HEK293 (cell line): Measurements from ENCODE around the gene TRAPPC2L.
A peak's percentile ranks its signal among the peaks of the same experiment; 100 is the strongest.

ENCODE experiments used
- CTCF ChIA-PET: fragments of 350-600 bp; formaldehyde crosslinking; extraction: SDS; loops from one replicate; lab custom pipeline; 2021; ENCODE audit warnings: antibody characterized with exemption; lab: Yijun Ruan, JAX
- POLR2A ChIA-PET: fragments of 300-600 bp; formaldehyde crosslinking; extraction: SDS; loops from one replicate; lab custom pipeline; 2020; ENCODE audit warnings: antibody characterized with exemption, inconsistent platforms; lab: Yijun Ruan, JAX
- H3K27ac ChIP-seq: fragments of 200-500 bp; sonication (Bioruptor generic); 2 replicates; pipeline ENCODE4 v1.5.1; 2014; ENCODE audit warnings: low read depth, low read length, control low read depth, inconsistent platforms; ENCODE audit errors: extremely low read depth
- H3K36me3 ChIP-seq, 2 experiments: fragments of 200-500 bp in 1 of 2; sonication (Bioruptor generic) in 1 of 2; 1 replicate in 1 of 2; 2 replicates in 1 of 2; pipeline ENCODE4 v1.5.1; 2014 to 2017; ENCODE audit warnings: inconsistent platforms in 2 of 2, low read length in 2 of 2; ENCODE audit not compliant: control insufficient read depth in 2 of 2, insufficient read depth in 1 of 2
- H3K4me1 ChIP-seq: fragments of 200-500 bp; sonication (Bioruptor generic); 2 replicates; pipeline ENCODE4 v1.5.1; 2014; ENCODE audit warnings: mild to moderate bottlenecking, low read length, inconsistent platforms; ENCODE audit not compliant: control insufficient read depth, insufficient read depth
- H3K4me3 ChIP-seq: 2 replicates; pipeline ENCODE4 v1.5.1; 2011; ENCODE audit warnings: low read depth, mild to moderate bottlenecking, control low read depth, low read length, moderate library complexity
- H3K9me3 ChIP-seq: fragments of 200-500 bp; sonication (Bioruptor generic); 2 replicates; pipeline ENCODE4 v1.5.1; 2014; ENCODE audit warnings: low read depth, low read length, inconsistent platforms; ENCODE audit not compliant: control insufficient read depth, insufficient read depth
- AEBP2 ChIP-seq: fragments of 450-650 bp; formaldehyde crosslinking; IDR thresholded peaks from 2 replicates; pipeline ENCODE4 v1.5.1; 2016; ENCODE audit warnings: missing biosample characterization, missing genetic modification characterization, borderline replicate concordance
- HOXA7 ChIP-seq: sonication (generic); formaldehyde crosslinking; IDR thresholded peaks from 2 replicates; pipeline ENCODE4 v1.8.1; 2022; ENCODE audit warnings: missing genetic modification reagents, borderline replicate concordance
- HOXD13 ChIP-seq: sonication (generic); formaldehyde crosslinking; IDR thresholded peaks from 2 replicates; pipeline ENCODE4 v1.8.0; 2022; ENCODE audit warnings: missing genetic modification reagents, borderline replicate concordance
- KLF16 ChIP-seq: fragments of 450-650 bp; formaldehyde crosslinking; IDR thresholded peaks from 2 replicates; pipeline ENCODE4 v1.5.1; 2017; ENCODE audit warnings: missing biosample characterization, missing genetic modification characterization
- MYNN ChIP-seq: fragments of 450-650 bp; formaldehyde crosslinking; IDR thresholded peaks from 2 replicates; pipeline ENCODE4 v1.5.1; 2016; ENCODE audit warnings: missing biosample characterization, missing genetic modification characterization, borderline replicate concordance
- ZFP69B ChIP-seq: fragments of 450-650 bp; formaldehyde crosslinking; IDR thresholded peaks from 2 replicates; pipeline ENCODE4 v1.5.1; 2016; ENCODE audit warnings: missing biosample characterization, missing genetic modification characterization
- ZNF138 ChIP-seq: fragments of 450-650 bp; formaldehyde crosslinking; IDR thresholded peaks from 2 replicates; pipeline ENCODE4 v1.5.1; 2016; ENCODE audit warnings: missing biosample characterization, missing genetic modification characterization, borderline replicate concordance
- ZNF23 ChIP-seq: fragments of 450-650 bp; formaldehyde crosslinking; IDR thresholded peaks from 2 replicates; pipeline ENCODE4 v1.5.1; 2016; ENCODE audit warnings: missing biosample characterization, missing genetic modification characterization, borderline replicate concordance
- ZNF292 ChIP-seq: fragments of 450-650 bp; formaldehyde crosslinking; IDR thresholded peaks from 2 replicates; pipeline ENCODE4 v1.5.1; 2016; ENCODE audit warnings: low read depth, missing biosample characterization, missing genetic modification characterization, borderline replicate concordance
- ZNF423 ChIP-seq: fragments of 450-650 bp; formaldehyde crosslinking; IDR thresholded peaks from 2 replicates; pipeline ENCODE4 v1.5.1; 2016; ENCODE audit warnings: missing biosample characterization, missing genetic modification characterization
- ZNF555 ChIP-seq: fragments of 450-650 bp; formaldehyde crosslinking; conservative IDR thresholded peaks from 2 replicates; pipeline ENCODE4 v1.5.1; 2017; ENCODE audit warnings: missing biosample characterization, mild to moderate bottlenecking, missing genetic modification characterization, inconsistent platforms
- ZNF600 ChIP-seq: fragments of 450-650 bp; formaldehyde crosslinking; IDR thresholded peaks from 2 replicates; pipeline ENCODE4 v1.5.1; 2016; ENCODE audit warnings: missing biosample characterization, missing genetic modification characterization
- ZNF623 ChIP-seq: fragments of 450-650 bp; formaldehyde crosslinking; IDR thresholded peaks from 2 replicates; pipeline ENCODE4 v1.5.1; 2016; ENCODE audit warnings: missing biosample characterization, missing genetic modification characterization
- ZNF629 ChIP-seq: fragments of 450-650 bp; formaldehyde crosslinking; IDR thresholded peaks from 2 replicates; pipeline ENCODE4 v1.5.1; 2017; ENCODE audit warnings: missing biosample characterization, missing genetic modification characterization
- ZNF747 ChIP-seq: fragments of 450-650 bp; formaldehyde crosslinking; IDR thresholded peaks from 2 replicates; pipeline ENCODE4 v1.5.1; 2016; ENCODE audit warnings: missing biosample characterization, missing genetic modification characterization
- TF ChIP-seq, protein P1 (sequence below): fragments of 450-650 bp; formaldehyde crosslinking; IDR thresholded peaks from 2 replicates; pipeline ENCODE4 v1.5.1; 2017; ENCODE audit warnings: missing biosample characterization, missing genetic modification characterization
- TF ChIP-seq, protein P2 (sequence below): fragments of 450-650 bp; formaldehyde crosslinking; IDR thresholded peaks from 2 replicates; pipeline ENCODE4 v1.5.1; 2016; ENCODE audit warnings: missing biosample characterization, missing genetic modification characterization
- TF ChIP-seq, protein P3 (sequence below): fragments of 450-650 bp; formaldehyde crosslinking; IDR thresholded peaks from 2 replicates; pipeline ENCODE4 v1.5.1; 2016; ENCODE audit warnings: missing biosample characterization, missing genetic modification characterization

The TRAPPC2L gene

DNA sequence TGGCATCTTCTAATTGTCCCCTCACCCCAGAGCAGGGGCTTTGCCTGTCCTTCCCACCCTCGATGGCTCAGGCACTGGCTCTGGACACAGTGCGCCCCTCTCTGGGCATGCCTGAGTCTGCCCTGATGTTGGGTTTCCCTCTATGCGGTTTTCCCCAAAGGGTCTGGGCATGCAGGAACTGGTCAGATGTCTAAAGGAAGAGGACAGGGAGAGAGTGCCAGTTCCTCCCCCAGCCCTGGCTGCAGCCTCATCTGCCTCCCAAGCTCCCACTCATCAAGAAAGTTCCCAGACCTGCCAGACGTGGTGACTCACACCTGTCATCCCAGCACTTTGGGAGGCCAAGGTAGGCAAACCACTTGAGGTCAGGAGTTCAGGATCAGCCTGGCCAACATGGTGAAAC is 50.8 kb downstream of the TRAPPC2L start (continued):
- TF ChIP-seq, protein P1, sequence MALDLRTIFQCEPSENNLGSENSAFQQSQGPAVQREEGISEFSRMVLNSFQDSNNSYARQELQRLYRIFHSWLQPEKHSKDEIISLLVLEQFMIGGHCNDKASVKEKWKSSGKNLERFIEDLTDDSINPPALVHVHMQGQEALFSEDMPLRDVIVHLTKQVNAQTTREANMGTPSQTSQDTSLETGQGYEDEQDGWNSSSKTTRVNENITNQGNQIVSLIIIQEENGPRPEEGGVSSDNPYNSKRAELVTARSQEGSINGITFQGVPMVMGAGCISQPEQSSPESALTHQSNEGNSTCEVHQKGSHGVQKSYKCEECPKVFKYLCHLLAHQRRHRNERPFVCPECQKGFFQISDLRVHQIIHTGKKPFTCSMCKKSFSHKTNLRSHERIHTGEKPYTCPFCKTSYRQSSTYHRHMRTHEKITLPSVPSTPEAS (tag by site-specific recombination): no peak

GRCh38 chr16:88908307-88908706 is 51.4 kb downstream of the TRAPPC2L start:
- CTCF ChIA-PET: interaction anchor here (0.7 kb wide), 1 partner anchor 18 kb away, joined by 3 read pairs; no protein-coding TSS in a partner anchor
- H3K27ac ChIP-seq: no peak overlapping the region
- TF ChIP-seq ZFP69B (tag by site-specific recombination): no peak
- TF ChIP-seq, protein P2, sequence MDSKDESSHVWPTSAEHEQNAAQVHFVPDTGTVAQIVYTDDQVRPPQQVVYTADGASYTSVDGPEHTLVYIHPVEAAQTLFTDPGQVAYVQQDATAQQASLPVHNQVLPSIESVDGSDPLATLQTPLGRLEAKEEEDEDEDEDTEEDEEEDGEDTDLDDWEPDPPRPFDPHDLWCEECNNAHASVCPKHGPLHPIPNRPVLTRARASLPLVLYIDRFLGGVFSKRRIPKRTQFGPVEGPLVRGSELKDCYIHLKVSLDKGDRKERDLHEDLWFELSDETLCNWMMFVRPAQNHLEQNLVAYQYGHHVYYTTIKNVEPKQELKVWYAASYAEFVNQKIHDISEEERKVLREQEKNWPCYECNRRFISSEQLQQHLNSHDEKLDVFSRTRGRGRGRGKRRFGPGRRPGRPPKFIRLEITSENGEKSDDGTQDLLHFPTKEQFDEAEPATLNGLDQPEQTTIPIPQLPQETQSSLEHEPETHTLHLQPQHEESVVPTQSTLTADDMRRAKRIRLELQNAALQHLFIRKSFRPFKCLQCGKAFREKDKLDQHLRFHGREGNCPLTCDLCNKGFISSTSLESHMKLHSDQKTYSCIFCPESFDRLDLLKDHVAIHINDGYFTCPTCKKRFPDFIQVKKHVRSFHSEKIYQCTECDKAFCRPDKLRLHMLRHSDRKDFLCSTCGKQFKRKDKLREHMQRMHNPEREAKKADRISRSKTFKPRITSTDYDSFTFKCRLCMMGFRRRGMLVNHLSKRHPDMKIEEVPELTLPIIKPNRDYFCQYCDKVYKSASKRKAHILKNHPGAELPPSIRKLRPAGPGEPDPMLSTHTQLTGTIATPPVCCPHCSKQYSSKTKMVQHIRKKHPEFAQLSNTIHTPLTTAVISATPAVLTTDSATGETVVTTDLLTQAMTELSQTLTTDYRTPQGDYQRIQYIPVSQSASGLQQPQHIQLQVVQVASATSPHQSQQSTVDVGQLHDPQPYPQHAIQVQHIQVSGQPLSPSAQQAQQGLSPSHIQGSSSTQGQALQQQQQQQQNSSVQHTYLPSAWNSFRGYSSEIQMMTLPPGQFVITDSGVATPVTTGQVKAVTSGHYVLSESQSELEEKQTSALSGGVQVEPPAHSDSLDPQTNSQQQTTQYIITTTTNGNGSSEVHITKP (tag by site-specific recombination): no peak
- no peak for TF ChIP-seq ZNF292 (tag by site-specific recombination)
- TF ChIP-seq ZNF138 (tag by site-specific recombination): no peak
- TF ChIP-seq ZNF747 (tag by site-specific recombination): no peak
- TF ChIP-seq AEBP2: no peak
- TF ChIP-seq, protein P3, sequence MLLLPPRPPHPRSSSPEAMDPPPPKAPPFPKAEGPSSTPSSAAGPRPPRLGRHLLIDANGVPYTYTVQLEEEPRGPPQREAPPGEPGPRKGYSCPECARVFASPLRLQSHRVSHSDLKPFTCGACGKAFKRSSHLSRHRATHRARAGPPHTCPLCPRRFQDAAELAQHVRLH (tag by site-specific recombination): no peak
- no peak for TF ChIP-seq ZNF600 (tag by site-specific recombination)
- TF ChIP-seq MYNN (tag by site-specific recombination): no peak
- TF ChIP-seq ZNF555: no peak
- TF ChIP-seq ZNF423 (tag by site-specific recombination): no peak
- TF ChIP-seq ZNF629 (tag by site-specific recombination): no peak
- TF ChIP-seq HOXD13 (CRISPR knock-in tag): no peak
- no peak for TF ChIP-seq HOXA7
- TF ChIP-seq ZNF23 (tag by site-specific recombination): no peak
- POLR2A ChIA-PET: no interaction called here
- H3K4me3 ChIP-seq: no peak overlapping the region
- H3K36me3 ChIP-seq: no peaks in the 10 kb centered on the region
- H3K9me3 ChIP-seq: no peaks in the 10 kb centered on the region
- H3K4me1 ChIP-seq: no peaks in the 10 kb centered on the region

- H3K4me3 ChIP-seq: no peak overlapping the region
- ChIA-PET POLR2A (no interaction called here), CTCF (interaction anchor here (0.5 kb wide), 1 partner anchor 1338 kb away, joined by 3 read pairs; no protein-coding TSS in a partner anchor)
- no peak overlapping the region for H3K27ac ChIP-seq
- H3K36me3 ChIP-seq: no peaks in the 10 kb centered on the region
- H3K9me3 ChIP-seq: no peaks in the 10 kb centered on the region
- no peak for TF ChIP-seq KLF16 (tag by site-specific recombination)
- TF ChIP-seq ZNF623 (tag by site-specific recombination): peak; percentile 92
- H3K4me1 ChIP-seq: no peaks in the 10 kb centered on the region
Measured at GRCh38 chr16:88909431-88910210, 52.7 kb downstream of the TRAPPC2L start.
